Activated T-cell treated with anti-CD3 and anti-CD28 coated beads, Interleukin-2, amount 50 U/mL, for 24 hours (primary cell): Measurements from ENCODE around the gene LRP1B.
"Not testable (repeated sequence)": the region's sequence is repeated elsewhere in the genome, so short reads cannot be mapped to it uniquely, and the experiment has no call there.

Experiments
- DNase-seq: peaks from one replicate; pipeline ENCODE4 v3.0.0-alpha.2; 2020
- H3K27ac Mint-ChIP-seq: 2 replicates; pipeline ENCODE4 v1.8.0; 2020; ENCODE audit warnings: mild to moderate bottlenecking, mixed read lengths
- H3K27me3 Mint-ChIP-seq: 2 replicates; pipeline ENCODE4 v1.8.0; 2020; ENCODE audit warnings: mixed read lengths
- H3K36me3 Mint-ChIP-seq: 2 replicates; pipeline ENCODE4 v1.8.0; 2020; ENCODE audit warnings: low read depth, mixed read lengths
- H3K4me1 Mint-ChIP-seq: 2 replicates; pipeline ENCODE4 v1.8.0; 2020; ENCODE audit warnings: low read depth, mixed read lengths
- H3K4me3 Mint-ChIP-seq: 2 replicates; pipeline ENCODE4 v1.8.0; 2020; ENCODE audit warnings: mild to moderate bottlenecking, moderate library complexity, mixed read lengths
- H3K9me3 Mint-ChIP-seq: 2 replicates; pipeline ENCODE4 v1.8.0; 2020; ENCODE audit warnings: mixed read lengths

LRP1B gene

DNA sequence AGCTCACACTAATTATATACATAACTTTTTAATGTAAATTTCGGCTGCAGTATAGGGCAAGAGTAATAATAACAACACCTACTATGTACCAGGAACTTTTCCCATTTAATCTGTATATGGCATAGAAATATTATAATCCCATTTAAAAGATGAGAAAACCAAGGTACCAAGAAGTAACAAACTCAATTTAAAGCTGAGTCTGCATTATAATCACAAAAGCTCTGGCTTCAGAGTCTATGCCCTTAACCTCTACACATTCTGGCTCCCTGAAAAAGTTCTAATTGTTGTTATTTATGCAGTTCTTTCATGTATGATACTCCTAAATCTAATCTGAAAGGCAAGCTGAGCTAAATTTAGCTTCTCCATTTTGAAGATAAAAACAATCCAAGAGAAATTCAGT lies 1675.5 kb downstream of the LRP1B start:
- Mint-ChIP-seq H3K27ac (no peak overlapping the region), H3K36me3 (no peaks in the 10 kb centered on the region), H3K4me1 (no peaks in the 10 kb centered on the region), H3K27me3 (no peaks in the 10 kb centered on the region), H3K9me3 (peaks cover 9% of the 10 kb centered on the region), H3K4me3 (no peak overlapping the region)
- no peak for DNase-seq

DNA sequence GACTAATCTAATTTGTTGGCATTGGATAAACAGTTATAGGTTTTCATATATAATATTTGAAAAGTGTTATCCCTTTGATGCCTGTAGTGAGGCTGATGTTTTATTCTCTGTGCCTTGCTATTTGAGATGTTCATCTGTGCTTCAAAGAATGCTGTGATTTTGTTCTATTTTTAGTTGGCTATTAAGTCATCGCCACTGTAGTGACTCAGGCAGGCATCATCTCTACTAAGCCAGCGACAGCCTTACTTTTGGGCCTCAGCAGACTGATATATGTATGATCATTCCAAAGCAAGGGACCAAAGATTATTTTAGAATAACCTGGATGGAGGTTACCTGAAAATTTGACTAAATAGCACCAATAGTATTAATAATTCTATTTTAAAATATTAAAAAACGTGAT lies 1676.1 kb downstream of the LRP1B start:
- DNase-seq = no peak

DNA sequence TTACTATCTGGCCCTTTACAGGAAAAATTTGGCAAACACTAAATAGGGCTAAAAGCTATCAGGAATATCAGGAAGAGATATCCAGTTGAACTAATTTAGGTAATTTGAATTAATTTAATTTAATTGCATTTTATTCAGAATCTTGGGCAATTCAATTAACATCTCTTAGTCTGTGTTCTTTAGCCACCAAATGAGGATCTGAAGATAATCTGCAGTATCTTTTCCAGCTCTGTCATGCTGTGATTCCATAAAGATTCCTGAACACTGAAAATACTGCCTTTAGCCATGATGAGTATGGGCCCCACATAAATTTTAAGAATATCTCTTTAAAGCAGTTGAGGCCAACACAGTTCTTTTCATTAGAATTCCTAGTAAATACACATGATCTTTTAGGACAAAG lies 1679.5 kb downstream of the LRP1B start:
- Mint-ChIP-seq H3K27ac (no peak overlapping the region), H3K4me1 (no peaks in the 10 kb centered on the region), H3K27me3 (no peaks in the 10 kb centered on the region), H3K4me3 (no peak overlapping the region), H3K9me3 (peaks cover 13% of the 10 kb centered on the region), H3K36me3 (no peaks in the 10 kb centered on the region)
- no peak for DNase-seq

More for the DNA sequence above, 1676.1 kb downstream of the LRP1B start:
- Mint-ChIP-seq H3K9me3 (peaks cover 12% of the 10 kb centered on the region), H3K4me1 (no peaks in the 10 kb centered on the region), H3K4me3 (no peak overlapping the region), H3K36me3 (no peaks in the 10 kb centered on the region), H3K27me3 (no peaks in the 10 kb centered on the region), H3K27ac (no peak overlapping the region)

GRCh38 chr2:140442319-140442718 lies 1688.5 kb downstream of the LRP1B start:
- Mint-ChIP-seq H3K27ac (no peak overlapping the region), H3K4me3 (no peak overlapping the region), H3K36me3 (no peaks in the 10 kb centered on the region), H3K27me3 (no peaks in the 10 kb centered on the region), H3K9me3 (peaks cover 6% of the 10 kb centered on the region), H3K4me1 (no peaks in the 10 kb centered on the region)
- no peak for DNase-seq

DNA sequence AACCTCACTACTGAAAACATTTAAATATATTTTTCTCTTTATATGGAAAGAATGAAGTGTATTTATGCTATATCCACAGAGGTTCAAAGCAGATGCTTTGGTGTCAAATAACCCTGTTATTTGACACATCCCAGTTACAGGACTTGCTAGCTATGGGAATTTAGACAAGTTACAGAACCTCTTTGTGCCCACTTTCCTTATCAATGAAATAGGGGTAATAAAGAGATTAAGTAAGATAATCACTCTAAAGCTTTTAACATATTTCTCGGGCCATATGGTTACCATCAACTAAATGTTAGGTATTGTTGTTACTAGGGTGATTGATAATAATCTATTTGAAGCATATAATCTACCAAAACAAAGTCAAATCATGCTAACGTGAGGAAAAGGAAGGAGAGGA lies 1690.0 kb downstream of the LRP1B start:
- H3K36me3 Mint-ChIP-seq = no peaks in the 10 kb centered on the region

DNA sequence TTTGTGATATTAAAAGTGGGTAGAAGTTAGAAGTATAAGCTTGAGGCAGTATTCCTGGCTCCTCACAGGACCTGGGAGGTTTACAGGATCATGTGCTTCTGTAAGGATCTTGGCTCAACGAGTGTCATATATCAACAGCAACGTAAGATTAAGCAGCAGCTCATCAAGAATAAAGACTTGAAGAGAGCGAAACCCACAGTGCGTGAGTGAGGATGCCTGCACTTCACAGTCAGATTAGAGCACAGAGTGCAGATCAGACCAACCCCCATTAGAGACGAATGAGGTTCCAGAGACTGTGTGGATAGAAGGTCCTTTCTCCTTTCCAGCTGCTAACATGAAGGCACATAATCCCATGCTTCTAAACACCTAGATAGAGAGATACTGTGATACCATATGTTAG lies 1693.9 kb downstream of the LRP1B start:
- Mint-ChIP-seq H3K9me3 (peaks cover 10% of the 10 kb centered on the region), H3K4me3 (no peak overlapping the region), H3K4me1 (no peaks in the 10 kb centered on the region), H3K27me3 (no peaks in the 10 kb centered on the region), H3K27ac (no peak overlapping the region), H3K36me3 (no peaks in the 10 kb centered on the region)
- no peak for DNase-seq

More for the DNA sequence above, 1690.0 kb downstream of the LRP1B start:
- Mint-ChIP-seq H3K4me3 (no peak overlapping the region), H3K4me1 (no peaks in the 10 kb centered on the region), H3K27me3 (no peaks in the 10 kb centered on the region), H3K9me3 (peaks cover 8% of the 10 kb centered on the region), H3K27ac (no peak overlapping the region)
- no peak for DNase-seq

DNA sequence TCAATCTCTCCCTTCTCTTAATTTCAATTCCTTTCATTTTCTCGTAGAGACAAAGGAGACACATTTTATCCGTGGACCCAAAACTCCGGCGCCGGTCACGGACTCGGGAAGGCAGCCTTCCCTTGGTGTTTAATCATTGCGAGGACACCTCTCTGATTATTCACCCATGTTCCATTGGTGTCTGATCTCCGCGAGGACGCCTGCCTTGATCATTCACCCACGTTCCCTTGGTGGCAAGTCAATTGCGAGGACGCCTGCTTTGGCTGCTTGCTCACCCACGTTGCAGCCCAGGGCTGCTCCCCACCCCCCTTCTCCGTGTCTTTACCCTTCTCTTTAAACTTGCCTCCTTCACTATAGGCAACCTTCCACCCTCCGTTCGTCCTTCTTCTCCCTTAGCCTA lies 1703.8 kb downstream of the LRP1B start:
- H3K4me3 Mint-ChIP-seq, H3K27ac Mint-ChIP-seq, H3K4me1 Mint-ChIP-seq, H3K36me3 Mint-ChIP-seq, DNase-seq, H3K27me3 Mint-ChIP-seq: not testable (repeated sequence)
- H3K9me3 Mint-ChIP-seq = peaks cover 18% of the 10 kb centered on the region

- Mint-ChIP-seq H3K9me3 (peaks cover 20% of the 10 kb centered on the region), H3K27ac (no peak overlapping the region), H3K36me3 (no peaks in the 10 kb centered on the region), H3K27me3 (no peaks in the 10 kb centered on the region), H3K4me3 (no peak overlapping the region), H3K4me1 (no peaks in the 10 kb centered on the region)
- DNase-seq = no peak
Observed at GRCh38 chr2:140424471-140424870, 1706.3 kb downstream of the LRP1B start.

DNA sequence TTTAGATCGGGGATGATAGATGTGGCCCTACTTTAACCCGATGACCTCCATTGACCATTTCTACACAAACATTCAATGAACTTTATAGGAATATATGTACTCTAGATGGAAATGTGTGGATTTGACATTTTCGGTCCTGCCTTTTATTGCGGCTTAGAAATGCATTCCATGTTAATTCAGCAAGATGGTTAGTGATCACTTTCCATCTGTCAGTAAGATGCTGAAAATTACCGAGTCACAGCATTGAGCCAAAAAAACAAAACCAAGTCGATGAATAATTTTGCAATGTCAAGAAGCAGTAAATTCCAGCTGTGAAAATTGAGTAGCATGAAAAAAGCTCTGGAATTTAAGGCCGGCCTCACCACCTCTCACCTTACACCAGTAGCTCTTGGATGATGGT lies 1708.1 kb downstream of the LRP1B start:
- Mint-ChIP-seq H3K4me1 (no peaks in the 10 kb centered on the region), H3K4me3 (no peak overlapping the region), H3K27ac (no peak overlapping the region), H3K27me3 (no peaks in the 10 kb centered on the region), H3K9me3 (peaks cover 27% of the 10 kb centered on the region), H3K36me3 (no peaks in the 10 kb centered on the region)
- no peak for DNase-seq

GRCh38 chr2:140417504-140417903 lies 1713.3 kb downstream of the LRP1B start:
- no peak overlapping the region for H3K27ac Mint-ChIP-seq
- H3K36me3 Mint-ChIP-seq = no peaks in the 10 kb centered on the region
- peaks cover 27% of the 10 kb centered on the region for H3K9me3 Mint-ChIP-seq
- no peak overlapping the region for H3K4me3 Mint-ChIP-seq
- no peak for DNase-seq
- H3K4me1 Mint-ChIP-seq = no peaks in the 10 kb centered on the region
- H3K27me3 Mint-ChIP-seq = no peaks in the 10 kb centered on the region

GRCh38 chr2:140416577-140416976 lies 1714.2 kb downstream of the LRP1B start:
- Mint-ChIP-seq H3K4me1 (no peaks in the 10 kb centered on the region), H3K9me3 (peaks cover 26% of the 10 kb centered on the region), H3K27me3 (no peaks in the 10 kb centered on the region), H3K36me3 (no peaks in the 10 kb centered on the region), H3K4me3 (no peak overlapping the region), H3K27ac (no peak overlapping the region)
- no peak for DNase-seq

GRCh38 chr2:140415035-140415434 lies 1715.8 kb downstream of the LRP1B start:
- not testable (repeated sequence) for H3K27ac Mint-ChIP-seq, H3K27me3 Mint-ChIP-seq, H3K4me3 Mint-ChIP-seq, H3K36me3 Mint-ChIP-seq, H3K4me1 Mint-ChIP-seq, DNase-seq
- H3K9me3 Mint-ChIP-seq = peaks cover 27% of the 10 kb centered on the region

GRCh38 chr2:140410695-140411094 lies 1720.1 kb downstream of the LRP1B start:
- H3K27ac Mint-ChIP-seq = no peak overlapping the region
- H3K36me3 Mint-ChIP-seq = no peaks in the 10 kb centered on the region
- DNase-seq = no peak
- H3K9me3 Mint-ChIP-seq = peaks cover 24% of the 10 kb centered on the region
- H3K4me3 Mint-ChIP-seq = no peak overlapping the region
- no peaks in the 10 kb centered on the region for H3K4me1 Mint-ChIP-seq
- no peaks in the 10 kb centered on the region for H3K27me3 Mint-ChIP-seq

DNA sequence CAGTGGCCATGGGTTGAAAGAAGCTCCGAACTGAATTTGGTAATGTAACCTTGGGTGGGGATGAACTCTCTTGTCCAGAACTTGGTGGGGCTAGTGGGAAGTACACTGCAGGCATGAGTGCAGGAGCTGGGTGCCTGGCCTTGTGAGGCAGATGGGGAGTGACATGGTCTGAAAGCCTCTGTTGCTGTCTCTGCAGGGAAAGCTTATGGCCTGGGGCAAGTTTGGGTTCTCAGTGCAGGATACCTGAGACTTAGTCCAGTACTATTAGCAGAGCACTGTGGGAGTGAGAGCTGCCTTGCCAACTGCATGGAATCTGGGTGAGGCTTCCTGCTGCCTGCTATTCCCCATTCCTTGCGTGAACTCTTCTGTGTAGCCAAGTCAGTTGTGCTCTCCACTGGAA lies 1729.8 kb downstream of the LRP1B start:
- no peaks in the 10 kb centered on the region for H3K4me1 Mint-ChIP-seq
- H3K4me3 Mint-ChIP-seq = no peak overlapping the region
- DNase-seq = no peak
- peaks cover 22% of the 10 kb centered on the region for H3K9me3 Mint-ChIP-seq
- H3K36me3 Mint-ChIP-seq = no peaks in the 10 kb centered on the region
- no peaks in the 10 kb centered on the region for H3K27me3 Mint-ChIP-seq
- no peak overlapping the region for H3K27ac Mint-ChIP-seq

- Mint-ChIP-seq H3K36me3 (no peaks in the 10 kb centered on the region), H3K4me3 (no peak overlapping the region), H3K27ac (no peak overlapping the region), H3K9me3 (peaks cover 12% of the 10 kb centered on the region), H3K4me1 (no peaks in the 10 kb centered on the region), H3K27me3 (no peaks in the 10 kb centered on the region)
- DNase-seq = no peak
Observed at GRCh38 chr2:140392824-140393223, 1738.0 kb downstream of the LRP1B start.

- Mint-ChIP-seq H3K4me1 (no peaks in the 10 kb centered on the region), H3K27ac (no peak overlapping the region), H3K4me3 (no peak overlapping the region), H3K36me3 (no peaks in the 10 kb centered on the region), H3K27me3 (no peaks in the 10 kb centered on the region), H3K9me3 (peaks cover 7% of the 10 kb centered on the region)
- DNase-seq = no peak
Observed at GRCh38 chr2:140384946-140385345, 1745.9 kb downstream of the LRP1B start.
